K562 (cell line): ENCODE data around the gene DDX54. TPM values are rescaled to one million over a fixed set of nuclear protein-coding genes. Genes with fewer than 3 reads are reported as not detected.

Experiments
- CBX3 ChIP-seq, 2 experiments: IDR thresholded peaks; 1 replicate in 1 of 2; 2 replicates in 1 of 2; pipeline ENCODE4 v1.6.1; 2012; ENCODE audit warnings: inconsistent platforms in 2 of 2, low read length in 2 of 2, borderline replicate concordance in 1 of 2, control low read depth in 1 of 2
- EP300 ChIP-seq: IDR thresholded peaks from 2 replicates; pipeline ENCODE4 v1.6.1; 2012; ENCODE audit warnings: low read length, improper control_type of control experiment
- MECOM ChIP-seq: fragments of 250-450 bp; sonication (Bioruptor Pico); IDR thresholded peaks from 2 replicates; pipeline ENCODE4 v1.8.0; 2022; ENCODE audit warnings: inconsistent platforms
- NFIC ChIP-seq: fragments of 450-650 bp; IDR thresholded peaks from 2 replicates; pipeline ENCODE4 v1.6.1; 2017; ENCODE audit warnings: mild to moderate bottlenecking, inconsistent platforms
- POLR2G ChIP-seq: fragments of 200-400 bp; formaldehyde crosslinking; IDR thresholded peaks from 2 replicates; pipeline ENCODE4 v1.6.1; 2017; ENCODE audit warnings: low read depth, mild to moderate bottlenecking, antibody characterized with exemption, low read length, moderate library complexity
- SMAD3 ChIP-seq: fragments of 450-650 bp; formaldehyde crosslinking; conservative IDR thresholded peaks from 2 replicates; pipeline ENCODE4 v1.4.0; 2020; ENCODE audit warnings: mild to moderate bottlenecking
- ZBTB7A ChIP-seq: IDR thresholded peaks from 2 replicates; pipeline ENCODE4 v1.6.1; 2011; ENCODE audit warnings: low read depth, mild to moderate bottlenecking, low read length, moderate library complexity, borderline replicate concordance; ENCODE audit not compliant: control insufficient read depth
- ZNF133 ChIP-seq: fragments of 250-450 bp; sonication (Bioruptor Pico); IDR thresholded peaks from 2 replicates; pipeline ENCODE4 v1.4.0; 2020; ENCODE audit warnings: mild to moderate bottlenecking
- ZNF699 ChIP-seq: fragments of 250-450 bp; sonication (Bioruptor Pico); IDR thresholded peaks from 2 replicates; pipeline ENCODE4 v1.8.0; 2021; ENCODE audit warnings: mild to moderate bottlenecking, moderate library complexity; ENCODE audit not compliant: insufficient replicate concordance
- polyA plus RNA-seq, 8 experiments: library from polyadenylated mRNA; depleted of rRNA in 4 of 8; stranded (reverse) in 5 of 8; unstranded in 3 of 8; fragments of >200 nt; fragmentation: Nextera tagmentation in 2 of 8; fragmentation: Illumina TruSeq in 1 of 8; extraction: Ambion mirVana in 2 of 8; extraction: Trizol in 1 of 8; gene quantifications; 2 replicates each; pipeline versions ENCODE4 v1.2.1 to v1.2.3, GENCODE V29; 2011 to 2014; ENCODE audit warnings: inconsistent platforms in 1 of 8, missing spikeins in 1 of 8
- total RNA-seq, 7 experiments: library from RNA; depleted of rRNA in 6 of 7; stranded (reverse); fragments of >200 nt in 6 of 7; fragmentation: Illumina TruSeq in 2 of 7; extraction: Trizol in 2 of 7; gene quantifications; 2 replicates each; pipeline versions ENCODE4 v1.2.1 to v1.2.3, GENCODE V29; 2011 to 2021; ENCODE audit warnings: low replicate concordance in 1 of 7
- TF ChIP-seq, protein P1 (sequence below): sonication (generic); formaldehyde crosslinking; IDR thresholded peaks from 2 replicates; pipeline ENCODE4 v1.8.1; 2023; ENCODE audit warnings: mild to moderate bottlenecking, missing genetic modification reagents
- TF ChIP-seq, protein P2 (sequence below): fragments of 450-650 bp; formaldehyde crosslinking; IDR thresholded peaks from 2 replicates; pipeline ENCODE4 v1.4.0; 2020; ENCODE audit warnings: mild to moderate bottlenecking, moderate library complexity

Gene DDX54
- total and polyA plus RNA-seq, 9 of the 15 experiments (the other 6 are each of a cell fraction or from before 2014, with no cell fraction given) = 1.4 to 135 (median 51.4) TPM

DNA sequence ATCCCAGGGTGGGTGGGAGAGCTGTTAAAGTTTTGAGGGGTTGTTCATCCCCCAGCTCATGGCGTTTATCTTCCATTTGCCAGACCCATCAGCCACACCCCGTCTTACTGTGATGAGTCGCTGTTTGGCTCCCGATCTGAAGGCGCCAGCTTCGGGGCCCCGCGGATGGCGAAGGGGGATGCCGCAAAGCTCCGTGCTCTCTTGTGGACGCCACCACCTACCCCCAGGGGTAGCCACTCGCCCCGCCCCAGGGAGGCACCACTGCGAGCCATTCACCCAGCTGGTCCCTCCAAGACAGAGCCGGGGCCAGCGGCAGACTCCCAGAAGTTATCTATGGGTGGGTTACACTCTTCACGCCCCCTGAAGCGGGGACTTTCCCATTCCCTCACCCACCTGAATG, 5.9 kb upstream of the DDX54 start (continued):
- TF ChIP-seq ZNF133 (CRISPR knock-in tag) = no peak
- peak; percentile 2; the same call in 1 of the 2 replicates for TF ChIP-seq EP300
- TF ChIP-seq, protein P1, sequence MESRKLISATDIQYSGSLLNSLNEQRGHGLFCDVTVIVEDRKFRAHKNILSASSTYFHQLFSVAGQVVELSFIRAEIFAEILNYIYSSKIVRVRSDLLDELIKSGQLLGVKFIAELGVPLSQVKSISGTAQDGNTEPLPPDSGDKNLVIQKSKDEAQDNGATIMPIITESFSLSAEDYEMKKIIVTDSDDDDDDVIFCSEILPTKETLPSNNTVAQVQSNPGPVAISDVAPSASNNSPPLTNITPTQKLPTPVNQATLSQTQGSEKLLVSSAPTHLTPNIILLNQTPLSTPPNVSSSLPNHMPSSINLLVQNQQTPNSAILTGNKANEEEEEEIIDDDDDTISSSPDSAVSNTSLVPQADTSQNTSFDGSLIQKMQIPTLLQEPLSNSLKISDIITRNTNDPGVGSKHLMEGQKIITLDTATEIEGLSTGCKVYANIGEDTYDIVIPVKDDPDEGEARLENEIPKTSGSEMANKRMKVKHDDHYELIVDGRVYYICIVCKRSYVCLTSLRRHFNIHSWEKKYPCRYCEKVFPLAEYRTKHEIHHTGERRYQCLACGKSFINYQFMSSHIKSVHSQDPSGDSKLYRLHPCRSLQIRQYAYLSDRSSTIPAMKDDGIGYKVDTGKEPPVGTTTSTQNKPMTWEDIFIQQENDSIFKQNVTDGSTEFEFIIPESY = peak; percentile 74
- TF ChIP-seq, protein P2, sequence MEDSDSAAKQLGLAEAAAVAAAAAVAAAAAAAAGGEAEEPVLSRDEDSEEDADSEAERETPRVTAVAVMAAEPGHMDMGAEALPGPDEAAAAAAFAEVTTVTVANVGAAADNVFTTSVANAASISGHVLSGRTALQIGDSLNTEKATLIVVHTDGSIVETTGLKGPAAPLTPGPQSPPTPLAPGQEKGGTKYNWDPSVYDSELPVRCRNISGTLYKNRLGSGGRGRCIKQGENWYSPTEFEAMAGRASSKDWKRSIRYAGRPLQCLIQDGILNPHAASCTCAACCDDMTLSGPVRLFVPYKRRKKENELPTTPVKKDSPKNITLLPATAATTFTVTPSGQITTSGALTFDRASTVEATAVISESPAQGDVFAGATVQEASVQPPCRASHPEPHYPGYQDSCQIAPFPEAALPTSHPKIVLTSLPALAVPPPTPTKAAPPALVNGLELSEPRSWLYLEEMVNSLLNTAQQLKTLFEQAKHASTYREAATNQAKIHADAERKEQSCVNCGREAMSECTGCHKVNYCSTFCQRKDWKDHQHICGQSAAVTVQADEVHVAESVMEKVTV = no peak
- no peak for TF ChIP-seq MECOM (CRISPR knock-in tag)
- no peak for TF ChIP-seq SMAD3
- peak; percentile 12; the same call in 1 of the 2 replicates for TF ChIP-seq ZBTB7A
- TF ChIP-seq CBX3 (IDR thresholded peaks at IDR 0.05; ENCODE audit: borderline replicate concordance in 1 of 2, low read length in 2 of 2) = 0 out of 3 replicates have a peak, but pooled peaks of 1 of the 2 experiments have one; percentile 3
- TF ChIP-seq NFIC = 0 out of 2 replicates have a peak, but pooled peaks have one; percentile 16
- no peak for TF ChIP-seq ZNF699 (CRISPR knock-in tag)
- TF ChIP-seq POLR2G = peak; percentile 45; the same call in 1 of the 2 replicates
